ENCODE data around the gene PSME3IP1.

Gene PSME3IP1

DNA sequence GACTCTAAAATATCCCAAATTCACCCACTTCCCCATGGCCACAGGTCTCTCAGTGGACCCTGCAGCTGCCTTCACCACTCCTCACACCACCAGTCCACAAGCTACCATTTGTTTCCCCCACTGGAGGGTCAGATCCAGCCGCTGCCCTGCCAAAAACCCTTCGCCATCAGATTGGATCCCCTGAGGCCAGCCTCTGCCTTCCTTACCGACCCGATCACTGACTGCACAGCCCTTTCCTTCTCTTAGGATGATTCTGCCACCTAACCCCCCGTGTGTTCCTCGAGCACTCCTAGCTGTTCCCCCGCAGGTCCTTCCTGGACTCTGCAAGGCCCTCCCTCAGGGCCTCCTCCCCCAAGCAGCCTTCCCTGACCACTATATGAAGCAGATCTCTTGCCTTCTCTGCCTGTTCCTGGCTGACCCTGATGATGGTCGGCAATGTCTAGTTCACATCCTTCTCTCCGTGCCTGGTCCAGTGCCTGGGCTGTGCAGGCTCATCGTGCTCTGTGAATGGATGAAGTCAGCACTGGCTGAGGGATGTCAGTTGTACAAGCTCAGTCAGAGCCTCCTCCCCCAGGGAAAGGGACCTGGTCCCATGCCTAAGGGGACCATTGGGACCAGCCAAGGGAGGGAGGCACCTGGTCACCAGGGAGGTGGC, 47.4 kb downstream of the PSME3IP1 start:
- H3K4me3 ChIP-seq (ENCODE audit: low read depth, low read length), result no peak overlapping the region
- TF ChIP-seq, protein P1, sequence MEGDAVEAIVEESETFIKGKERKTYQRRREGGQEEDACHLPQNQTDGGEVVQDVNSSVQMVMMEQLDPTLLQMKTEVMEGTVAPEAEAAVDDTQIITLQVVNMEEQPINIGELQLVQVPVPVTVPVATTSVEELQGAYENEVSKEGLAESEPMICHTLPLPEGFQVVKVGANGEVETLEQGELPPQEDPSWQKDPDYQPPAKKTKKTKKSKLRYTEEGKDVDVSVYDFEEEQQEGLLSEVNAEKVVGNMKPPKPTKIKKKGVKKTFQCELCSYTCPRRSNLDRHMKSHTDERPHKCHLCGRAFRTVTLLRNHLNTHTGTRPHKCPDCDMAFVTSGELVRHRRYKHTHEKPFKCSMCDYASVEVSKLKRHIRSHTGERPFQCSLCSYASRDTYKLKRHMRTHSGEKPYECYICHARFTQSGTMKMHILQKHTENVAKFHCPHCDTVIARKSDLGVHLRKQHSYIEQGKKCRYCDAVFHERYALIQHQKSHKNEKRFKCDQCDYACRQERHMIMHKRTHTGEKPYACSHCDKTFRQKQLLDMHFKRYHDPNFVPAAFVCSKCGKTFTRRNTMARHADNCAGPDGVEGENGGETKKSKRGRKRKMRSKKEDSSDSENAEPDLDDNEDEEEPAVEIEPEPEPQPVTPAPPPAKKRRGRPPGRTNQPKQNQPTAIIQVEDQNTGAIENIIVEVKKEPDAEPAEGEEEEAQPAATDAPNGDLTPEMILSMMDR (IDR thresholded peaks at IDR 0.05; ENCODE audit: low read depth, low read length, missing control alignments), result no peak
- no peak for DNase-seq (ENCODE audit: low read depth)

DNA sequence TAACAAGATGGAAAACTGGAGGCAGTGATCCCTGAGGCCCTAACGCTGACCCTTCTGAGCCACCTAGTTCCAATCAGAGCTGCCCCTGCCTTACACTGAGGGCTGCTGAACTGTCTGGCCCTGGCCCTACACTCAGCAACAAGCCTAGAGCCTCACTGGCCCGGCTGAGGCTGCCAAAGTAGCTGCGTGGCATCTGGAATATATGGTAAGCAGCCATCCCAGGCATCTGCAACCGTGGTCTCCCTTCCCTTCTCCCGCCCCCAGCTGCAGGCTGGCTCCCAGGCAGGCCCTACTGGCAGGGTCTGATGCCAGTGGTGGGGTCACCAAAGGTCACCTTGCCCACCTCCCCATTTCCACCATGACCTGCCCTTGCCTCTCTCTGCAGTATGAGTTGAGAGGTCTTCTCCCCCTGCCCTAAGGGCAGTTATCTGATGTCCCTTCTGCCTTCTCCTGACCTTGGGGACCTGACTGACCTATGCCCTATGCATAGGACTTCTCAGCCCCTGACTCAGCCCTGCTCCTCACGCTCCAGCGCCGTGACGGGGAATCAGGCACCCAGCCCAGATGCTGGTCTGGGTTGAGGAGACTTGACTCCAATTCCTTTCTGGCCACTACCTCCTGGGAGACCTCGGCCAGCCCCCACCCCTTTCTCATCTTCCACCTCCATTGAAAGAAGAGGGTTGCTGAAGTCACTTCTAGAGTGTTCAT, 48.1 kb downstream of the PSME3IP1 start:
- no peak overlapping the region for H3K4me3 ChIP-seq (ENCODE audit: low read depth, low read length)
- no peak for DNase-seq (ENCODE audit: low read depth)

DNA sequence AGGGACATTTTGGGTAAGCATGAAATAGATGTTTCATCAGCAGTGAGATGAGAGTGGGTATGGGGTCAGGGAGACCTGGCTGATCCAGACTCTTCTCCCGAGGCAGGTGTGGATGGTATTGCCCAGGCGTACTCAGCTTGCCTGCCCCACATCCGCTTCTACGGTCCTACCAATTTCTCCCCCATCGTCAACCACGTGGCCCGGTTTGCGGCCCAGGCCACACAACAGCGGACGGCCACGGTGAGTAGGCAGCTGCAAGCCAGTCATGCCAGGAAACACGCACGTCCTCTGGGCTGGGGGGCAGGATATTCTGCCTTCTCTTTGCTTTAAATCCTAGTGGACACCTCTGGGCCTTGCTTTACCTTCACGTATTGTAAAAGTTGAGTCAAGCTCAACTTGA, 48.8 kb downstream of the PSME3IP1 start:
- H3K4me3 ChIP-seq (ENCODE audit: low read depth, low read length), result no peak overlapping the region
- no peak for DNase-seq (ENCODE audit: low read depth)
- TF ChIP-seq, protein P1 (IDR thresholded peaks at IDR 0.05; ENCODE audit: low read depth, low read length, missing control alignments), result no peak

More for the DNA sequence above, 48.1 kb downstream of the PSME3IP1 start:
- TF ChIP-seq, protein P1 (IDR thresholded peaks at IDR 0.05; ENCODE audit: low read depth, low read length, missing control alignments), result no peak

DNA sequence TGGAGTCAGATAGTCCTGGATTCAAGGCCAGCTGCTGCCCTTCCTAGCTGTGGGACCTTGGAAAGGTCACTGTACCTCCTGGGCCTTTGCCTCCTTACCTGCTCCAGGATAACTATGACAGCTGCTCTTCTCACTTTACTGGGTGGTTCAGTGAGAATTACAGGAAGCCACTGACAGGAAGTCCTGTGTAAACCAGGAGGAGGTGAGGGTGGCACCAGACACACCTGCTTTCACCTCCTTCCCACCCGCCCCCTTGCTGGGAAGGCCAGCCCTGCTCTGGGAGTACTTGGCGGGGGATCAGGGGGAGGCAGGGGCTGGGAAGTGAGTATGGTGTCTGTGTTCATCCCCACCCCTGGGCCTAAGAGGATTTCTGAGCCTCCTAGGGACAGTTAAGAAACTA, 50.9 kb downstream of the PSME3IP1 start:
- TF ChIP-seq, protein P1 (IDR thresholded peaks at IDR 0.05; ENCODE audit: low read depth, low read length, missing control alignments), result no peak

DNA sequence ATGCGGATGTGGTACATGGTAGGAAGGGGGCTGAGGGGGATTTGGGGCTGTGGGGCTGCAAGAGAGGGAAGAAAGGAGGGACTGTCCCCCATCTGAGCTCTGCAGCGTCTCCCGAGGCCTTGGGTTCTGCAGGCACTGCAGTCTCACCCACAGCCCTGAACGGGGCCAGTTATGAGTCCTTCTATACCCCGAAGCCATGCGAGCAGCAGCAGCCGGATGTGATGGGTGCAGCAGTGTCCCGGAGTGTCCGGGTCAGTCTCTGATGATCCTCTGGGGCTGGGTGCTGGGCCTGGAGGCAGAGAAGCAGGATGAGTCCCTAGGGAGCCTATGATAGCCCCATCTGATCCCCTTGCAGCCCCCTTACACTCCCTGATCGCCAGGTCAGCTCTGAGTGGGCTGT, 52.0 kb downstream of the PSME3IP1 start:
- TF ChIP-seq, protein P1 (IDR thresholded peaks at IDR 0.05; ENCODE audit: low read depth, low read length, missing control alignments), result no peak
- H3K4me3 ChIP-seq (ENCODE audit: low read depth, low read length), result no peak overlapping the region
- no peak for DNase-seq (ENCODE audit: low read depth)

More for the DNA sequence above, 50.9 kb downstream of the PSME3IP1 start:
- no peak overlapping the region for H3K4me3 ChIP-seq (ENCODE audit: low read depth, low read length)
- DNase-seq (ENCODE audit: low read depth), result peak; percentile 19

DNA sequence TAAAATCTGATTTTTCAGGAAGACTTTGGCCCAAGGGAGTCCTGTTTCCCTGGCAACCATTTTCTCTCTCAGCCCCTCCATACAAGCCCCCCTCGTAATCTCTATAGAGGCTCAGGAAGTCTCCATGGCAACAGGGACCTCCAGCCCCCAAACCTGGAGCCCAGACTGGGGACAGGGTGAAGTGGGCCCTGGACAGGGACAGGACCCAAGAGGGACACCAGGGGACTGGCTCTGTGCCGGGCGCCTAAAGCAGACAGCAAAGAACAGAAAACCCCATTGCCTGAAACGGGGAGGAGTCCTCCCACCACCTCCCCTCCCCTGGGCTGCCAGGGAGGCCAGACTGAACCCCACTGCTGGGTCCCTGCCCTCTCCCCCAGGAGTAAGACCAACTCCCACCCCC, 52.8 kb downstream of the PSME3IP1 start:
- TF ChIP-seq, protein P1 (IDR thresholded peaks at IDR 0.05; ENCODE audit: low read depth, low read length, missing control alignments), result no peak
- no peak overlapping the region for H3K4me3 ChIP-seq (ENCODE audit: low read depth, low read length)
- no peak for DNase-seq (ENCODE audit: low read depth)
